CD8-positive, alpha-beta memory T cell (primary cell): Measurements from ENCODE around the gene OR51B4. TPM values are rescaled to one million over a fixed set of nuclear protein-coding genes. Genes with fewer than 3 reads are reported as not detected.

Source experiments
- CTCF ChIA-PET: fragments of 350-600 bp; sonication (Branson Sonifier 250); formaldehyde crosslinking; loops from one replicate; lab custom pipeline; 2021; ENCODE audit warnings: antibody characterized with exemption; lab: Charles Lee
- POLR2A ChIA-PET: fragments of 350-600 bp; sonication (Branson Sonifier 250); formaldehyde crosslinking; loops from one replicate; lab custom pipeline; 2021; ENCODE audit warnings: antibody characterized with exemption; lab: Charles Lee
- DNase-seq, 5 donors: peaks; one replicate each; pipeline versions ENCODE4 v3.0.0 to v3.0.0-alpha.2; 2020 to 2022; ENCODE audit warnings: mixed read lengths in 1 of 5
- H3K27ac ChIP-seq: one replicate; pipeline ENCODE4 v1.7.0; 2013; ENCODE audit warnings: low read depth, mild to moderate bottlenecking, low read length, moderate library complexity
- H3K27me3 ChIP-seq: 2 replicates; pipeline ENCODE4 v1.7.0; 2013; ENCODE audit warnings: low read length, mild to moderate bottlenecking; ENCODE audit not compliant: insufficient read depth, poor library complexity, severe bottlenecking
- H3K36me3 ChIP-seq: 2 replicates; pipeline ENCODE4 v1.7.0; 2013; ENCODE audit warnings: mild to moderate bottlenecking, low read length, moderate library complexity; ENCODE audit not compliant: insufficient read depth
- H3K4me1 ChIP-seq: 2 replicates; pipeline ENCODE4 v1.7.0; 2013; ENCODE audit warnings: mild to moderate bottlenecking, low read length, moderate library complexity; ENCODE audit not compliant: insufficient read depth
- H3K4me3 ChIP-seq: 2 replicates; pipeline ENCODE4 v1.7.0; 2013; ENCODE audit warnings: mild to moderate bottlenecking, low read length
- H3K9me3 ChIP-seq: 2 replicates; pipeline ENCODE4 v1.7.0; 2013; ENCODE audit warnings: mild to moderate bottlenecking, low read length
- H3K27ac Mint-ChIP-seq, 8 donors: one replicate each; pipeline ENCODE4 v1.8.0; 2020 to 2021; ENCODE audit warnings: mixed read lengths in 8 of 8, mild to moderate bottlenecking in 6 of 8, inconsistent platforms in 3 of 8, moderate library complexity in 3 of 8
- H3K27me3 Mint-ChIP-seq, 2 donors: one replicate each; pipeline ENCODE4 v1.8.0; 2020 to 2021; ENCODE audit warnings: mixed read lengths in 2 of 2, mild to moderate bottlenecking in 1 of 2, moderate library complexity in 1 of 2
- H3K36me3 Mint-ChIP-seq, 3 donors: one replicate each; pipeline ENCODE4 v1.8.0; 2020 to 2021; ENCODE audit warnings: mixed read lengths in 3 of 3, inconsistent platforms in 1 of 3, mild to moderate bottlenecking in 1 of 3
- H3K4me1 Mint-ChIP-seq, 3 donors: one replicate each; pipeline ENCODE4 v1.8.0; 2020 to 2021; ENCODE audit warnings: mixed read lengths in 3 of 3, inconsistent platforms in 1 of 3, mild to moderate bottlenecking in 1 of 3
- H3K4me3 Mint-ChIP-seq, 7 donors: one replicate each; pipeline ENCODE4 v1.8.0; 2020 to 2021; ENCODE audit warnings: mixed read lengths in 7 of 7, mild to moderate bottlenecking in 6 of 7, moderate library complexity in 4 of 7, inconsistent platforms in 2 of 7
- H3K9me3 Mint-ChIP-seq, 5 donors: one replicate each; pipeline ENCODE4 v1.8.0; 2020 to 2022; ENCODE audit warnings: mixed read lengths in 5 of 5, mild to moderate bottlenecking in 3 of 5, moderate library complexity in 2 of 5, inconsistent platforms in 1 of 5
- polyA plus RNA-seq: library from polyadenylated mRNA; unstranded; fragments of 300-500 nt; fragmentation: Illumina TruSeq; gene quantifications from one replicate; pipeline ENCODE4 v1.2.3, GENCODE V29; 2021
- total RNA-seq, 2 experiments: library from RNA; stranded (reverse); gene quantifications; one replicate each; pipeline ENCODE4 v1.2.3, GENCODE V29; 2021

OR51B4 gene
- total and polyA plus RNA-seq, 3 experiments from 2014 or later = not detected

GRCh38 chr11:5290106-5290505 lies 11.6 kb downstream of the OR51B4 start:
- ChIA-PET CTCF (no interaction called here), POLR2A (no interaction called here)
- no peak overlapping the region for H3K4me3 ChIP-seq
- no peaks in the 10 kb centered on the region for H3K36me3 ChIP-seq
- no peaks in the 10 kb centered on the region for H3K4me1 Mint-ChIP-seq
- no peak overlapping the region for H3K4me3 Mint-ChIP-seq
- H3K36me3 Mint-ChIP-seq = no peaks in the 10 kb centered on the region
- no peak for DNase-seq
- no peaks in the 10 kb centered on the region for H3K4me1 ChIP-seq
- no peaks in the 10 kb centered on the region for H3K9me3 ChIP-seq
- H3K27me3 Mint-ChIP-seq = peaks cover 0 to 2% of the 10 kb centered on the region in 2 donors
- H3K9me3 Mint-ChIP-seq = peaks cover 0 to 2% (median 0%) of the 10 kb centered on the region in 5 donors
- no peaks in the 10 kb centered on the region for H3K27me3 ChIP-seq
- H3K27ac Mint-ChIP-seq = no peak overlapping the region
- H3K27ac ChIP-seq = no peak overlapping the region

DNA sequence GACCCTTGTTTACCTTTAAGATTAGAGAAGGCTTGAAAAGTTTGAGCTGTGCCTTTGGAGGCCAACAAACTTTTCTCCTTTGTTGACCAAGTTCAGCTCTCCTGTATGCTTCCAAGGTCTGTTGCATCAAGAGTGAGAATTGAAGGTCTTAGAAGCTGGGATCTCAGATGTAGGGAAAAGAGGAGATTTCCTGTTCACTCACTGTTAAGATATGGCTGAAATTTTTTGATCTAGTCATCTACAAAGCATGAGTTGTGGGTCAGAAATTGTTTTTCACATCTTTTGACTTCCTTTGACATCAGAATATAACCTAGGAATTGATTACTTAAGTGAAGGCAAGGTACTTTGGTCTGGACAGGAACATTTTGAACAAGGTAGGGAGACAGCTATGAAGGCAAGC lies 12.1 kb downstream of the OR51B4 start:
- ChIA-PET CTCF (no interaction called here), POLR2A (no interaction called here)
- Mint-ChIP-seq H3K27me3 (peaks cover 0 to 3% of the 10 kb centered on the region in 2 donors), H3K36me3 (no peaks in the 10 kb centered on the region), H3K9me3 (peaks cover 0 to 3% (median 0%) of the 10 kb centered on the region in 5 donors), H3K4me3 (no peak overlapping the region), H3K4me1 (no peaks in the 10 kb centered on the region), H3K27ac (no peak overlapping the region)
- no peaks in the 10 kb centered on the region for H3K27me3 ChIP-seq
- no peak for DNase-seq
- H3K4me3 ChIP-seq = no peak overlapping the region
- H3K9me3 ChIP-seq = no peaks in the 10 kb centered on the region
- peak overlapping the region; percentile 38 for H3K27ac ChIP-seq
- H3K36me3 ChIP-seq = no peaks in the 10 kb centered on the region
- H3K4me1 ChIP-seq = no peaks in the 10 kb centered on the region

DNA sequence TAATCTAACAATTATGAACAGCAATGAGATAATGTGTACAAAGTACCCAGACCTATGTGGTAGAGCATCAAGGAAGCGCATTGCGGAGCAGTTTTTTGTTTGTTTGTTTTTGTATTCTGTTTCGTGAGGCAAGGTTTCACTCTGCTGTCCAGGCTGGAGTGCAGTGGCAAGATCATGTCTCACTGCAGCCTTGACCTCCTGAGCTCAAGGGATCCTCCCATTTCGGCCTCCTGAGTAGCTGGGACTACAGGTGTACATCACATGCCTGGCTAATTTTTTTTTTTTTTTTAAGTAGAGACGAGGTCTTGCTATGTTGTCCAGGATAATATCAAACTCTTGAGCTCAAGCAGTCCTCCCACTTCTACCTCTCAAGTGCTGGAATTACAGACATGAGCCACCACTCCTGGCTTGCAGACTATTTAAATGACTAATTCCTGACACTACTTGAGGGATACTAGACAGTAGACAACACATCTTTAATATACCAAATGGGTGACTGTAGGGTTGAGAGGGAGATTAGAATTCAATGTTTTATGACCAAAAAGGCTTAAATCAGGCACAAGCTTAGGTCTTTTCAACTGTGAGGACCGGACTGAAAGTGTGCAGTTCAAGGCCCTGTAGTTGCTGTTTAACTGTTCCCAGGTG lies 12.7 kb downstream of the OR51B4 start:
- Histone ChIP-seq H3K27me3 (no peaks in the 10 kb centered on the region), H3K36me3 (no peaks in the 10 kb centered on the region), H3K4me1 (no peaks in the 10 kb centered on the region), H3K9me3 (no peaks in the 10 kb centered on the region), H3K4me3 (no peak overlapping the region), H3K27ac (peak overlapping the region; percentile 38)
- H3K4me1 Mint-ChIP-seq = no peaks in the 10 kb centered on the region
- POLR2A ChIA-PET = no interaction called here
- peaks cover under 1 to 5% of the 10 kb centered on the region in 2 donors for H3K27me3 Mint-ChIP-seq
- no peak overlapping the region for H3K27ac Mint-ChIP-seq
- no peak for DNase-seq
- H3K36me3 Mint-ChIP-seq = no peaks in the 10 kb centered on the region
- no peak overlapping the region for H3K4me3 Mint-ChIP-seq
- peaks cover 0 to 3% (median 0%) of the 10 kb centered on the region in 5 donors for H3K9me3 Mint-ChIP-seq
- CTCF ChIA-PET = no interaction called here

DNA sequence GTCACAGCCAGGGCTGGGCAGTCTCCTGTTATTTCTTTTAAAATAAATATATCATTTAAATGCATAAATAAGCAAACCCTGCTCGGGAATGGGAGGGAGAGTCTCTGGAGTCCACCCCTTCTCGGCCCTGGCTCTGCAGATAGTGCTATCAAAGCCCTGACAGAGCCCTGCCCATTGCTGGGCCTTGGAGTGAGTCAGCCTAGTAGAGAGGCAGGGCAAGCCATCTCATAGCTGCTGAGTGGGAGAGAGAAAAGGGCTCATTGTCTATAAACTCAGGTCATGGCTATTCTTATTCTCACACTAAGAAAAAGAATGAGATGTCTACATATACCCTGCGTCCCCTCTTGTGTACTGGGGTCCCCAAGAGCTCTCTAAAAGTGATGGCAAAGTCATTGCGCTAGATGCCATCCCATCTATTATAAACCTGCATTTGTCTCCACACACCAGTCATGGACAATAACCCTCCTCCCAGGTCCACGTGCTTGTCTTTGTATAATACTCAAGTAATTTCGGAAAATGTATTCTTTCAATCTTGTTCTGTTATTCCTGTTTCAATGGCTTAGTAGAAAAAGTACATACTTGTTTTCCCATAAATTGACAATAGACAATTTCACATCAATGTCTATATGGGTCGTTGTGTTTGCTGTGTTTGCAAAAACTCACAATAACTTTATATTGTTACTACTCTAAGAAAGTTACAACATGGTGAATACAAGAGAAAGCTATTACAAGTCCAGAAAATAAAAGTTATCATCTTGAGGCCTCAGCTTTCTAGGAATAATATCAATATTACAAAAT lies 13.4 kb downstream of the OR51B4 start:
- no peaks in the 10 kb centered on the region for H3K36me3 Mint-ChIP-seq
- H3K4me3 ChIP-seq = no peak overlapping the region

DNA sequence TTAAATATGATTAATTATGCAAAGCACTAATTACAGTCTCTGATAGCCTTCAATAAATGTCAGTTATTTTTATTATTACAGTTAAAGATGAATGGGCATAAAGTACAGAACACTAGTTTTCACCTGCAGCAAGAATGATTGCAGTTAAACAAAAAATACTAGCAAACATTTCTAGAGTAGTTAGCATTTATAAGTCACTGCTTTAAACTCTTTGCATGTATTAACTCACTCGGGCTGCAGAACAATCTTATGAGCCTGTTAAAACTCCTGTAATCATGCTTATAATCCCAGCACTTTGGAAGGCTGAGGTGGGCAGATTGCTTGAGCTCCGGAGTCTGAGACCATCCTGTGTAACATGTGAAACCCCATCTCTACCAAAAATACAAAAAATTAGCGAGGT lies 14.8 kb downstream of the OR51B4 start:
- POLR2A ChIA-PET = no interaction called here
- H3K27ac Mint-ChIP-seq = no peak overlapping the region

More for the DNA sequence above, 13.4 kb downstream of the OR51B4 start:
- peaks cover 3 to 5% of the 10 kb centered on the region in 2 donors for H3K27me3 Mint-ChIP-seq
- H3K27me3 ChIP-seq = no peaks in the 10 kb centered on the region
- H3K9me3 ChIP-seq = no peaks in the 10 kb centered on the region
- H3K36me3 ChIP-seq = no peaks in the 10 kb centered on the region
- H3K27ac Mint-ChIP-seq = no peak overlapping the region
- H3K4me1 ChIP-seq = no peaks in the 10 kb centered on the region
- DNase-seq = no peak
- ChIA-PET POLR2A (no interaction called here), CTCF (no interaction called here)
- H3K9me3 Mint-ChIP-seq = peaks cover 0 to 3% (median 0%) of the 10 kb centered on the region in 5 donors
- peak overlapping the region; percentile 60 for H3K27ac ChIP-seq
- no peaks in the 10 kb centered on the region for H3K4me1 Mint-ChIP-seq
- H3K4me3 Mint-ChIP-seq = no peak overlapping the region

DNA sequence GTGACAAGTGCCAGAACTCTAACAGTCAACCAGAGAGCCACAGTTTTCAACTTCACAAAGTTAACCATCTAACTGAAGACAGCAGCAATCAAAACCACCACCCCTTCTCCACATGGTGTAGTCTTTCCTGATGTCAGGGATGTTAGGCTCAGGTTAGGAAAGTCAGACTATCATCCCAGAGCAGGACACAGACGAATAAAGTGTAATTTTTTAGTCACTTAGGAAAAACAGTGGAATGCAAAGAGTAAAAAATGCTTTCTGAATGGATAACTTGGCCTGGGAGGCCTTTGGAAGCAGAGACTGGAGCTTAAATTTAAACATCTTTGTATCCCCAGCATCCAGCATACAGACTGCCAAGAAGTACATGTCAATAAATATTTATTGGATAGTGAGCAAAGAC lies 15.4 kb downstream of the OR51B4 start:
- Histone ChIP-seq H3K4me3 (no peak overlapping the region), H3K27me3 (no peaks in the 10 kb centered on the region), H3K36me3 (no peaks in the 10 kb centered on the region), H3K4me1 (no peaks in the 10 kb centered on the region), H3K9me3 (no peaks in the 10 kb centered on the region), H3K27ac (no peak overlapping the region)
- Mint-ChIP-seq H3K4me3 (no peak overlapping the region), H3K9me3 (peaks cover 0 to 3% (median 0%) of the 10 kb centered on the region in 5 donors), H3K27me3 (peaks cover 3 to 5% of the 10 kb centered on the region in 2 donors), H3K36me3 (no peaks in the 10 kb centered on the region), H3K27ac (no peak overlapping the region), H3K4me1 (no peaks in the 10 kb centered on the region)
- POLR2A ChIA-PET = no interaction called here
- CTCF ChIA-PET = no interaction called here
- DNase-seq = no peak

More for the DNA sequence above, 14.8 kb downstream of the OR51B4 start:
- H3K27me3 Mint-ChIP-seq = peaks cover 3 to 5% of the 10 kb centered on the region in 2 donors
- H3K9me3 ChIP-seq = no peaks in the 10 kb centered on the region
- no peak overlapping the region for H3K4me3 Mint-ChIP-seq
- no peak for DNase-seq
- H3K4me1 ChIP-seq = no peaks in the 10 kb centered on the region
- H3K4me1 Mint-ChIP-seq = no peaks in the 10 kb centered on the region
- no peak overlapping the region for H3K4me3 ChIP-seq
- CTCF ChIA-PET = no interaction called here
- no peaks in the 10 kb centered on the region for H3K27me3 ChIP-seq
- no peaks in the 10 kb centered on the region for H3K36me3 ChIP-seq
- H3K36me3 Mint-ChIP-seq = no peaks in the 10 kb centered on the region
- H3K27ac ChIP-seq = no peak overlapping the region
- peaks cover 0 to 3% (median 0%) of the 10 kb centered on the region in 5 donors for H3K9me3 Mint-ChIP-seq

DNA sequence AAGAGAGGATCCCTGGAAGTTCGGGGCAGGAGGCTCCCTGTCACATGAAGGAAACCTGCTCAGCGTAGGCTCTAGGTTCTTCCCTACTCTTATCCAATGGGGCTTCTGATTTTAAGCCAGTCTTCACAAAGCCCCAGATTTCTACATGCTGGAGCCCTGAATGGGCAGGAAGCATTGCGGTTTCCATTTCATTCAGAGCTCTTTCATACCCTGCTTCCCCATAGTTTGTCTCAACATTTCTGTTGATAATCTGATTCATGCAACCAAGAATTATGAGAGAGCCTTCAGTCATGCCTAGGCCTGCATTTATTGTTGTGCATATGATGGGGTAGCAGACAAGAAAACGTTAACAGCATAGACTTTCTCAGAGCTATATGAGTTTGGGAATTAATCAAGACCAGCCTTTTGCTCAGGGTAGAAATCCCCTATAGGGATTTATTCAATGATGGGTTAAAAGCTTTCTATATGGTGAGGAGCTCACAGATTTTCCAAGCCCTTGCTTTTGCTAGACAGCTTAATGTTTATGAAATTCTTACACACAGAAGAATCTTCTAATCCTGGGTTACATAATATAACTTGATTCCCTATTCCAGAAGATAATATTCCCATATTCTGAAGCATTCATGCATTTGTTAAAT lies 15.9 kb downstream of the OR51B4 start:
- Histone ChIP-seq H3K36me3 (no peaks in the 10 kb centered on the region), H3K4me3 (no peak overlapping the region), H3K4me1 (no peaks in the 10 kb centered on the region), H3K9me3 (no peaks in the 10 kb centered on the region), H3K27ac (peak overlapping the region; percentile 7), H3K27me3 (no peaks in the 10 kb centered on the region)
- Mint-ChIP-seq H3K4me1 (no peaks in the 10 kb centered on the region), H3K27me3 (peaks cover 3 to 5% of the 10 kb centered on the region in 2 donors), H3K4me3 (no peak overlapping the region), H3K36me3 (no peaks in the 10 kb centered on the region), H3K9me3 (peaks cover 0 to 3% (median 0%) of the 10 kb centered on the region in 5 donors), H3K27ac (no peak overlapping the region)
- DNase-seq = no peak
- CTCF ChIA-PET = no interaction called here
- POLR2A ChIA-PET = no interaction called here

- DNase-seq = no peak
- Histone ChIP-seq H3K9me3 (no peaks in the 10 kb centered on the region), H3K27ac (peak overlapping the region; percentile 45), H3K36me3 (no peaks in the 10 kb centered on the region), H3K27me3 (no peaks in the 10 kb centered on the region), H3K4me1 (no peaks in the 10 kb centered on the region), H3K4me3 (no peak overlapping the region)
- no peak overlapping the region for H3K27ac Mint-ChIP-seq
- H3K4me1 Mint-ChIP-seq = no peaks in the 10 kb centered on the region
- H3K9me3 Mint-ChIP-seq = peaks cover 0 to 3% (median 0%) of the 10 kb centered on the region in 5 donors
- no peaks in the 10 kb centered on the region for H3K36me3 Mint-ChIP-seq
- ChIA-PET CTCF (no interaction called here), POLR2A (no interaction called here)
- H3K4me3 Mint-ChIP-seq = no peak overlapping the region
- H3K27me3 Mint-ChIP-seq = peaks cover 3 to 5% of the 10 kb centered on the region in 2 donors
Measured at GRCh38 chr11:5284637-5285036, 17.1 kb downstream of the OR51B4 start.
